Mucosa of stomach (tissue), 1 donor: ENCODE results near the gene VGLL4.
"Not testable (repeated sequence)": the region's sequence is repeated elsewhere in the genome, so short reads cannot be mapped to it uniquely, and the experiment has no call there.

Experiments
- H3K27me3 ChIP-seq: one replicate; pipeline ENCODE4 v1.7.0; 2013; ENCODE audit warnings: mild to moderate bottlenecking, low read length; ENCODE audit not compliant: control insufficient read depth, insufficient read depth
- H3K36me3 ChIP-seq: one replicate; pipeline ENCODE4 v1.7.0; 2013; ENCODE audit warnings: low read length; ENCODE audit not compliant: control insufficient read depth, insufficient read depth
- H3K4me1 ChIP-seq: one replicate; pipeline ENCODE4 v1.7.0; 2013; ENCODE audit warnings: mild to moderate bottlenecking, low read length; ENCODE audit not compliant: control insufficient read depth, insufficient read depth
- H3K4me3 ChIP-seq: one replicate; pipeline ENCODE4 v1.7.0; 2013; ENCODE audit warnings: low read length
- H3K9ac ChIP-seq: one replicate; pipeline ENCODE4 v1.7.0; 2013; ENCODE audit warnings: mild to moderate bottlenecking, low read length, moderate library complexity
- H3K9me3 ChIP-seq: one replicate; pipeline ENCODE4 v1.7.0; 2013; ENCODE audit warnings: mild to moderate bottlenecking, low read length, moderate library complexity; ENCODE audit not compliant: control insufficient read depth
- donor health status: Pancreatic carcinoma.

VGLL4 gene

GRCh38 chr3:11535243-11535960 lies 108.3 kb downstream of the VGLL4 start:
- Histone ChIP-seq H3K36me3 (no peaks in the 10 kb centered on the region), H3K27me3 (no peaks in the 10 kb centered on the region), H3K9me3 (no peaks in the 10 kb centered on the region), H3K9ac (no peak overlapping the region), H3K4me1 (no peaks in the 10 kb centered on the region), H3K4me3 (no peak overlapping the region)

- Histone ChIP-seq H3K9ac (no peak overlapping the region), H3K36me3 (no peaks in the 10 kb centered on the region), H3K27me3 (no peaks in the 10 kb centered on the region), H3K9me3 (no peaks in the 10 kb centered on the region), H3K4me1 (no peaks in the 10 kb centered on the region), H3K4me3 (no peak overlapping the region)
Observed at GRCh38 chr3:11534793-11535101, 109.0 kb downstream of the VGLL4 start.

- H3K4me1 ChIP-seq, result no peaks in the 10 kb centered on the region
- no peak overlapping the region for H3K4me3 ChIP-seq
- H3K27me3 ChIP-seq, result no peaks in the 10 kb centered on the region
- no peaks in the 10 kb centered on the region for H3K9me3 ChIP-seq
- no peaks in the 10 kb centered on the region for H3K36me3 ChIP-seq
- H3K9ac ChIP-seq, result no peak overlapping the region
Observed at GRCh38 chr3:11534011-11534792, 109.5 kb downstream of the VGLL4 start.

- no peaks in the 10 kb centered on the region for H3K9me3 ChIP-seq
Observed at GRCh38 chr3:11532931-11533391, 110.8 kb downstream of the VGLL4 start.

GRCh38 chr3:11530153-11530721 lies 113.5 kb downstream of the VGLL4 start:
- H3K27me3 ChIP-seq, result no peaks in the 10 kb centered on the region
- H3K36me3 ChIP-seq, result no peaks in the 10 kb centered on the region
- H3K4me3 ChIP-seq, result no peak overlapping the region
- no peak overlapping the region for H3K9ac ChIP-seq
- H3K4me1 ChIP-seq, result no peaks in the 10 kb centered on the region
- H3K9me3 ChIP-seq, result no peaks in the 10 kb centered on the region

More at GRCh38 chr3:11532931-11533391, 110.8 kb downstream of the VGLL4 start:
- Histone ChIP-seq H3K27me3 (no peaks in the 10 kb centered on the region), H3K9ac (no peak overlapping the region), H3K4me1 (no peaks in the 10 kb centered on the region), H3K4me3 (no peak overlapping the region), H3K36me3 (no peaks in the 10 kb centered on the region)

GRCh38 chr3:11529281-11529680 lies 114.4 kb downstream of the VGLL4 start:
- Histone ChIP-seq H3K36me3 (no peaks in the 10 kb centered on the region), H3K9me3 (no peaks in the 10 kb centered on the region), H3K4me1 (no peaks in the 10 kb centered on the region), H3K9ac (no peak overlapping the region), H3K4me3 (no peak overlapping the region), H3K27me3 (no peaks in the 10 kb centered on the region)

GRCh38 chr3:11526121-11526520 lies 117.6 kb downstream of the VGLL4 start:
- not testable (repeated sequence) for H3K4me3 ChIP-seq, H3K27me3 ChIP-seq, H3K36me3 ChIP-seq, H3K9me3 ChIP-seq, H3K9ac ChIP-seq, H3K4me1 ChIP-seq

- Histone ChIP-seq H3K4me3 (no peak overlapping the region), H3K9ac (no peak overlapping the region), H3K4me1 (no peaks in the 10 kb centered on the region), H3K9me3 (no peaks in the 10 kb centered on the region), H3K36me3 (no peaks in the 10 kb centered on the region), H3K27me3 (no peaks in the 10 kb centered on the region)
Observed at GRCh38 chr3:11523572-11524101, 120.1 kb downstream of the VGLL4 start.

- no peaks in the 10 kb centered on the region for H3K27me3 ChIP-seq
- no peak overlapping the region for H3K4me3 ChIP-seq
- H3K9ac ChIP-seq, result no peak overlapping the region
- no peaks in the 10 kb centered on the region for H3K9me3 ChIP-seq
- no peaks in the 10 kb centered on the region for H3K4me1 ChIP-seq
- H3K36me3 ChIP-seq, result no peaks in the 10 kb centered on the region
Observed at GRCh38 chr3:11522953-11523571, 120.7 kb downstream of the VGLL4 start.

- Histone ChIP-seq H3K9ac (no peak overlapping the region), H3K27me3 (no peaks in the 10 kb centered on the region), H3K4me1 (no peaks in the 10 kb centered on the region), H3K36me3 (no peaks in the 10 kb centered on the region), H3K4me3 (no peak overlapping the region), H3K9me3 (no peaks in the 10 kb centered on the region)
Observed at GRCh38 chr3:11522398-11522715, 121.4 kb downstream of the VGLL4 start.

GRCh38 chr3:11521167-11521566 lies 122.5 kb downstream of the VGLL4 start:
- H3K4me1 ChIP-seq, result no peaks in the 10 kb centered on the region
- no peaks in the 10 kb centered on the region for H3K27me3 ChIP-seq
- H3K4me3 ChIP-seq, result no peak overlapping the region
- no peak overlapping the region for H3K9ac ChIP-seq
- no peaks in the 10 kb centered on the region for H3K9me3 ChIP-seq
- H3K36me3 ChIP-seq, result no peaks in the 10 kb centered on the region

GRCh38 chr3:11517601-11518000 lies 126.1 kb downstream of the VGLL4 start:
- H3K27me3 ChIP-seq, result no peaks in the 10 kb centered on the region
- H3K4me3 ChIP-seq, result no peak overlapping the region
- no peaks in the 10 kb centered on the region for H3K9me3 ChIP-seq
- H3K4me1 ChIP-seq, result peaks cover 13% of the 10 kb centered on the region
- no peak overlapping the region for H3K9ac ChIP-seq
- H3K36me3 ChIP-seq, result no peaks in the 10 kb centered on the region
